CD4-positive, alpha-beta T cell treated with Interleukin-4 for 1 hour (primary cell): ENCODE measurements around the gene TSNAXIP1.
A peak's percentile ranks its signal among the peaks of the same experiment; 100 is the strongest.

Experiments used
- DNase-seq, 2 donors: peaks; one replicate each; pipeline ENCODE4 v3.0.0-alpha.2; 2020 to 2022

TSNAXIP1 gene

GRCh38 chr16:67806428-67807147, at the start of gene TSNAXIP1, which contains the start of gene RANBP10:
Gene TSNAXIP1, plus strand, starts transcription at chr16:67806889. Its CDS starts 261 bp downstream, at chr16:67807150.
Gene RANBP10, minus strand, starts transcription at chr16:67806560. Its CDS starts 24 bp downstream, at chr16:67806536.
- peak; percentile 99 for DNase-seq

GRCh38 chr16:67758006-67758405, 48.7 kb upstream of the TSNAXIP1 start:
- DNase-seq, result no peak

- no peak for DNase-seq
These were observed 47.7 kb upstream of the TSNAXIP1 start for GRCh38 chr16:67758966-67759365.

- no peak for DNase-seq
These were observed 46.3 kb upstream of the TSNAXIP1 start for GRCh38 chr16:67760206-67760955.

GRCh38 chr16:67760956-67761230, 45.8 kb upstream of the TSNAXIP1 start:
- DNase-seq, result no peak

GRCh38 chr16:67761924-67762323, 44.8 kb upstream of the TSNAXIP1 start:
- no peak for DNase-seq

GRCh38 chr16:67762385-67762784, 44.3 kb upstream of the TSNAXIP1 start:
- DNase-seq, result no peak

GRCh38 chr16:67763066-67763465, 43.6 kb upstream of the TSNAXIP1 start:
- no peak for DNase-seq

GRCh38 chr16:67764158-67764667, 42.5 kb upstream of the TSNAXIP1 start:
- DNase-seq, result no peak

GRCh38 chr16:67766291-67766690, 40.4 kb upstream of the TSNAXIP1 start:
- no peak for DNase-seq

- DNase-seq, result no peak
These were observed 38.7 kb upstream of the TSNAXIP1 start for GRCh38 chr16:67767953-67768352.

- no peak for DNase-seq
These were observed 36.2 kb upstream of the TSNAXIP1 start for GRCh38 chr16:67770346-67770991.

GRCh38 chr16:67773099-67773498, 33.6 kb upstream of the TSNAXIP1 start:
- no peak for DNase-seq

GRCh38 chr16:67773569-67774456, 32.9 kb upstream of the TSNAXIP1 start:
- DNase-seq, result no peak

GRCh38 chr16:67774457-67774853, 32.2 kb upstream of the TSNAXIP1 start:
- no peak for DNase-seq

GRCh38 chr16:67775273-67775672, 31.4 kb upstream of the TSNAXIP1 start:
- no peak for DNase-seq

GRCh38 chr16:67779256-67780014, 27.3 kb upstream of the TSNAXIP1 start:
- no peak for DNase-seq

GRCh38 chr16:67780847-67781564, 25.7 kb upstream of the TSNAXIP1 start:
- DNase-seq, result no peak

GRCh38 chr16:67781565-67781921, 25.1 kb upstream of the TSNAXIP1 start:
- DNase-seq, result no peak

- DNase-seq, result no peak
These were observed 23.9 kb upstream of the TSNAXIP1 start for GRCh38 chr16:67782567-67783352.
